22Rv1 (cell line): Measurements from ENCODE around the gene MATCAP1.

Source experiments
- ZFX ChIP-seq: fragments of 450-650 bp; IDR thresholded peaks from 2 replicates; pipeline ENCODE4 v1.6.1; 2017; ENCODE audit warnings: antibody characterized with exemption, borderline replicate concordance
- TF ChIP-seq, protein P1 (sequence below): fragments of 450-650 bp; IDR thresholded peaks from 2 replicates; pipeline ENCODE4 v1.5.1; 2017; ENCODE audit warnings: mild to moderate bottlenecking

DNA sequence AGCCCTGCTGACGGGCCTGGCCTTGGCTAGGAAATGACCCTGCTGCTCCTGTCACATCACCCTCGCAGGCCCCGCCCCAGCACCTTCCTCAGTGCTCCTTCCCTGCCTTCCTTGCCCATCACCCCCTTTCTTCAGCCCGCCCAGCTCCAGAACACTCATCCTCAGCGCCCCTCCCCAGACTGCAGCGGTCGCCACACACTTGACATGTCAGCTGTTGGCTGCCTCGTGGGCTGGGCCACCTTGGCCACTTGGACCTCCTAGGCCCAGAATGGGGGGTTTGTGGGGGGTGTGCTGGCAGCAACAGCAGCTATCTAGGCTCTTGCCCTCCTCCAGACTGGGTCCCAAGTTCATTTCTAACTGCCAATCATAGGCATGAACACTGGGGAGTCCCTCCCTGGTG is 25.8 kb upstream of the MATCAP1 start:
- TF ChIP-seq, protein P1, sequence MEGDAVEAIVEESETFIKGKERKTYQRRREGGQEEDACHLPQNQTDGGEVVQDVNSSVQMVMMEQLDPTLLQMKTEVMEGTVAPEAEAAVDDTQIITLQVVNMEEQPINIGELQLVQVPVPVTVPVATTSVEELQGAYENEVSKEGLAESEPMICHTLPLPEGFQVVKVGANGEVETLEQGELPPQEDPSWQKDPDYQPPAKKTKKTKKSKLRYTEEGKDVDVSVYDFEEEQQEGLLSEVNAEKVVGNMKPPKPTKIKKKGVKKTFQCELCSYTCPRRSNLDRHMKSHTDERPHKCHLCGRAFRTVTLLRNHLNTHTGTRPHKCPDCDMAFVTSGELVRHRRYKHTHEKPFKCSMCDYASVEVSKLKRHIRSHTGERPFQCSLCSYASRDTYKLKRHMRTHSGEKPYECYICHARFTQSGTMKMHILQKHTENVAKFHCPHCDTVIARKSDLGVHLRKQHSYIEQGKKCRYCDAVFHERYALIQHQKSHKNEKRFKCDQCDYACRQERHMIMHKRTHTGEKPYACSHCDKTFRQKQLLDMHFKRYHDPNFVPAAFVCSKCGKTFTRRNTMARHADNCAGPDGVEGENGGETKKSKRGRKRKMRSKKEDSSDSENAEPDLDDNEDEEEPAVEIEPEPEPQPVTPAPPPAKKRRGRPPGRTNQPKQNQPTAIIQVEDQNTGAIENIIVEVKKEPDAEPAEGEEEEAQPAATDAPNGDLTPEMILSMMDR, result no peak
- TF ChIP-seq ZFX, result no peak
